OCI-LY3 (cell line): ENCODE data around the gene TEX19.
A peak's percentile ranks its signal among the peaks of the same experiment; 100 is the strongest.

Source experiments
- H2AFZ ChIP-seq: fragments of 200-600, 300-600 bp; shearing (Covaris generic); 2 replicates; pipeline ENCODE4 v1.6.0; 2014; ENCODE audit warnings: antibody characterized with exemption, low read depth, low read length
- H3K27ac ChIP-seq: fragments of 200-600, 300-600 bp; sonication (generic); 2 replicates; pipeline ENCODE4 v1.5.1; 2014; ENCODE audit warnings: mild to moderate bottlenecking, low read length, moderate library complexity, mixed read lengths
- H3K27me3 ChIP-seq: fragments of 200-600, 300-600 bp; sonication (generic); 2 replicates; pipeline ENCODE4 v1.6.1; 2014; ENCODE audit warnings: low read depth, low read length, mixed read lengths
- H3K36me3 ChIP-seq: fragments of 200-600, 300-600 bp; sonication (generic); replicated peaks from 2 replicates; pipeline ENCODE3; 2014; ENCODE audit warnings: low read depth, low read length, mixed read lengths
- H3K4me1 ChIP-seq: fragments of 300-600, 200-600 bp; sonication (generic); 2 replicates; pipeline ENCODE4 v1.6.1; 2014; ENCODE audit warnings: low read length, mixed read lengths
- H3K4me2 ChIP-seq: fragments of 200-600, 300-600 bp; sonication (generic); 2 replicates; pipeline ENCODE4 v1.6.1; 2014; ENCODE audit warnings: low read length, mixed read lengths
- H3K4me3 ChIP-seq: fragments of 300-600, 200-600 bp; sonication (generic); 2 replicates; pipeline ENCODE4 v1.5.1; 2014; ENCODE audit warnings: antibody characterized with exemption, mild to moderate bottlenecking, low read length, moderate library complexity
- H3K79me2 ChIP-seq: fragments of 300-600, 200-600 bp; shearing (Covaris generic); 2 replicates; pipeline ENCODE4 v1.6.1; 2014; ENCODE audit warnings: mild to moderate bottlenecking, low read length, mixed read lengths
- H3K9ac ChIP-seq: fragments of 300-600, 200-600 bp; shearing (Covaris generic); 2 replicates; pipeline ENCODE4 v1.6.0; 2014; ENCODE audit warnings: mild to moderate bottlenecking, low read length, moderate library complexity
- H3K9me3 ChIP-seq: fragments of 200-600, 300-600 bp; shearing (Covaris generic); 2 replicates; pipeline ENCODE4 v1.6.1; 2014; ENCODE audit warnings: low read length, mixed read lengths; ENCODE audit not compliant: insufficient read depth
- H4K20me1 ChIP-seq: fragments of 200-600, 300-600 bp; sonication (generic); 2 replicates; pipeline ENCODE4 v1.6.1; 2016; ENCODE audit warnings: low read length, mixed read lengths; ENCODE audit not compliant: insufficient read depth
- EZH2phosphoT487 ChIP-seq: fragments of 200-600 bp; shearing (Covaris generic); IDR thresholded peaks from 2 replicates; pipeline ENCODE4 v1.6.1; 2018; ENCODE audit warnings: antibody characterized with exemption, mixed run types, low read depth
- TF ChIP-seq, protein P1 (sequence below): fragments of 200-600, 300-600 bp; sonication (generic); IDR thresholded peaks from 2 replicates; pipeline ENCODE4 v1.5.1; 2014; ENCODE audit warnings: antibody characterized with exemption, low read length, low read depth

Gene TEX19

GRCh38 chr17:82366749-82367148 is 7.7 kb downstream of the TEX19 start:
- Histone ChIP-seq H3K36me3 (no peaks in the 10 kb centered on the region), H3K4me3 (peak overlapping the region; percentile 83), H3K27ac (peak overlapping the region; percentile 74), H2AFZ (no peak overlapping the region), H3K27me3 (no peaks in the 10 kb centered on the region), H3K4me1 (peaks cover 24% of the 10 kb centered on the region), H4K20me1 (no peaks in the 10 kb centered on the region), H3K79me2 (no peaks in the 10 kb centered on the region), H3K9me3 (no peaks in the 10 kb centered on the region), H3K9ac (peak overlapping the region; percentile 94), H3K4me2 (peak overlapping the region; percentile 86)
- TF ChIP-seq EZH2phosphoT487: no peak
- TF ChIP-seq, protein P1, sequence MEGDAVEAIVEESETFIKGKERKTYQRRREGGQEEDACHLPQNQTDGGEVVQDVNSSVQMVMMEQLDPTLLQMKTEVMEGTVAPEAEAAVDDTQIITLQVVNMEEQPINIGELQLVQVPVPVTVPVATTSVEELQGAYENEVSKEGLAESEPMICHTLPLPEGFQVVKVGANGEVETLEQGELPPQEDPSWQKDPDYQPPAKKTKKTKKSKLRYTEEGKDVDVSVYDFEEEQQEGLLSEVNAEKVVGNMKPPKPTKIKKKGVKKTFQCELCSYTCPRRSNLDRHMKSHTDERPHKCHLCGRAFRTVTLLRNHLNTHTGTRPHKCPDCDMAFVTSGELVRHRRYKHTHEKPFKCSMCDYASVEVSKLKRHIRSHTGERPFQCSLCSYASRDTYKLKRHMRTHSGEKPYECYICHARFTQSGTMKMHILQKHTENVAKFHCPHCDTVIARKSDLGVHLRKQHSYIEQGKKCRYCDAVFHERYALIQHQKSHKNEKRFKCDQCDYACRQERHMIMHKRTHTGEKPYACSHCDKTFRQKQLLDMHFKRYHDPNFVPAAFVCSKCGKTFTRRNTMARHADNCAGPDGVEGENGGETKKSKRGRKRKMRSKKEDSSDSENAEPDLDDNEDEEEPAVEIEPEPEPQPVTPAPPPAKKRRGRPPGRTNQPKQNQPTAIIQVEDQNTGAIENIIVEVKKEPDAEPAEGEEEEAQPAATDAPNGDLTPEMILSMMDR: no peak

GRCh38 chr17:82367724-82368524 is 8.9 kb downstream of the TEX19 start:
- H4K20me1 ChIP-seq: no peaks in the 10 kb centered on the region
- peak overlapping the region; percentile 74 for H3K27ac ChIP-seq
- TF ChIP-seq, protein P1: no peak
- TF ChIP-seq EZH2phosphoT487: no peak
- no peaks in the 10 kb centered on the region for H3K36me3 ChIP-seq
- H2AFZ ChIP-seq: 0 out of 2 replicates have a peak overlapping the region, but pooled peaks have one; percentile 12
- H3K4me3 ChIP-seq: peak overlapping the region; percentile 83
- H3K79me2 ChIP-seq: no peaks in the 10 kb centered on the region
- peaks cover 24% of the 10 kb centered on the region for H3K4me1 ChIP-seq
- peak overlapping the region; percentile 86 for H3K4me2 ChIP-seq
- peak overlapping the region; percentile 94 for H3K9ac ChIP-seq
- H3K27me3 ChIP-seq: no peaks in the 10 kb centered on the region
- H3K9me3 ChIP-seq: no peaks in the 10 kb centered on the region

GRCh38 chr17:82369211-82369610 is 10.2 kb downstream of the TEX19 start:
- no peak for TF ChIP-seq EZH2phosphoT487
- TF ChIP-seq, protein P1: no peak
- H3K27ac ChIP-seq: no peak overlapping the region
- H3K4me1 ChIP-seq: peaks cover 24% of the 10 kb centered on the region
- H3K27me3 ChIP-seq: no peaks in the 10 kb centered on the region
- no peak overlapping the region for H2AFZ ChIP-seq
- no peak overlapping the region for H3K9ac ChIP-seq
- H3K79me2 ChIP-seq: no peaks in the 10 kb centered on the region
- H3K4me3 ChIP-seq: no peak overlapping the region
- H4K20me1 ChIP-seq: no peaks in the 10 kb centered on the region
- no peak overlapping the region for H3K4me2 ChIP-seq
- no peaks in the 10 kb centered on the region for H3K9me3 ChIP-seq
- H3K36me3 ChIP-seq: no peaks in the 10 kb centered on the region

- Histone ChIP-seq H3K27me3 (no peaks in the 10 kb centered on the region), H3K4me2 (peak overlapping the region; percentile 66), H3K4me1 (peaks cover 24% of the 10 kb centered on the region), H3K9me3 (no peaks in the 10 kb centered on the region), H4K20me1 (no peaks in the 10 kb centered on the region), H2AFZ (peak overlapping the region; percentile 71), H3K27ac (peak overlapping the region; percentile 11; the same call in 1 of the 2 replicates), H3K4me3 (peak overlapping the region; percentile 49), H3K9ac (peak overlapping the region; percentile 3; the same call in 1 of the 2 replicates), H3K79me2 (no peaks in the 10 kb centered on the region), H3K36me3 (no peaks in the 10 kb centered on the region)
- TF ChIP-seq, protein P1: no peak
- TF ChIP-seq EZH2phosphoT487: no peak
These were observed 11.7 kb downstream of the TEX19 start for GRCh38 chr17:82370471-82371332.
